Measurements from ENCODE around the gene AFM. TPM values are rescaled to one million over a fixed set of nuclear protein-coding genes. Genes with fewer than 3 reads are reported as not detected.
A peak's percentile ranks its signal among the peaks of the same experiment; 100 is the strongest.

The AFM gene
- total RNA-seq, 1 experiment from 2014 or later, result not detected

GRCh38 chr4:73527196-73527595 lies 45.7 kb downstream of the AFM start:
- DNase-seq (ENCODE audit: unreplicated experiment), result no peak
- H3K36me3 Mint-ChIP-seq (ENCODE audit: insufficient read depth, unreplicated experiment), result no peaks in the 10 kb centered on the region
- no peak overlapping the region for H3K27ac Mint-ChIP-seq (ENCODE audit: low read depth, unreplicated experiment)
- no peak overlapping the region for H3K4me3 Mint-ChIP-seq (ENCODE audit: unreplicated experiment)
- no peak for TF ChIP-seq CTCF (IDR thresholded peaks at IDR 0.05; ENCODE audit: unreplicated experiment)
- no peaks in the 10 kb centered on the region for H3K9me3 Mint-ChIP-seq (ENCODE audit: unreplicated experiment)
- ChIA-PET CTCF (interaction anchor here (1.2 to 1.6 kb wide), 2 partner anchors 81 to 186 kb away, joined by 3 read pairs; no protein-coding TSS in a partner anchor), POLR2A (interaction anchor here (0.6 to 1.4 kb wide), 3 partner anchors 11 to 738 kb away, joined by 3 to 4 read pairs (median 4); no protein-coding TSS in a partner anchor)
- H3K27me3 Mint-ChIP-seq (ENCODE audit: insufficient read depth, unreplicated experiment), result no peaks in the 10 kb centered on the region
- intact Hi-C loops (cut with micrococcal nuclease), result no loop called here
- peaks cover 12% of the 10 kb centered on the region for H3K4me1 Mint-ChIP-seq (ENCODE audit: insufficient read depth, unreplicated experiment)
- no TSS peak for BruUV-seq (replicated peaks)

GRCh38 chr4:73528171-73528570 lies 46.6 kb downstream of the AFM start:
- BruUV-seq (replicated peaks), result no TSS peak

GRCh38 chr4:73533515-73534422 lies 52.2 kb downstream of the AFM start:
- CTCF ChIA-PET, result interaction anchor here (1.4 to 1.5 kb wide), 2 partner anchors 40 to 193 kb away, joined by 4 to 5 read pairs; no protein-coding TSS in a partner anchor
- H3K36me3 Mint-ChIP-seq (ENCODE audit: insufficient read depth, unreplicated experiment), result no peaks in the 10 kb centered on the region
- DNase-seq (ENCODE audit: unreplicated experiment), result no peak
- H3K4me3 Mint-ChIP-seq (ENCODE audit: unreplicated experiment), result no peak overlapping the region
- BruUV-seq (replicated peaks), result no TSS peak
- TF ChIP-seq CTCF (IDR thresholded peaks at IDR 0.05; ENCODE audit: unreplicated experiment), result no peak
- no peaks in the 10 kb centered on the region for H3K27me3 Mint-ChIP-seq (ENCODE audit: insufficient read depth, unreplicated experiment)
- H3K27ac Mint-ChIP-seq (ENCODE audit: low read depth, unreplicated experiment), result no peak overlapping the region
- intact Hi-C loops (cut with micrococcal nuclease), result no loop called here
- H3K4me1 Mint-ChIP-seq (ENCODE audit: insufficient read depth, unreplicated experiment), result no peaks in the 10 kb centered on the region
- H3K9me3 Mint-ChIP-seq (ENCODE audit: unreplicated experiment), result no peaks in the 10 kb centered on the region
- POLR2A ChIA-PET, result interaction anchor here (0.6 kb wide), 1 partner anchor 35 kb away, joined by 3 read pairs; no protein-coding TSS in a partner anchor

More at GRCh38 chr4:73528171-73528570, 46.6 kb downstream of the AFM start:
- H3K27ac Mint-ChIP-seq (ENCODE audit: low read depth, unreplicated experiment), result no peak overlapping the region
- H3K4me1 Mint-ChIP-seq (ENCODE audit: insufficient read depth, unreplicated experiment), result peaks cover 12% of the 10 kb centered on the region
- intact Hi-C loops (cut with micrococcal nuclease), result no loop called here
- ChIA-PET CTCF (interaction anchor here (0.7 to 1.6 kb wide), 4 partner anchors 72 to 187 kb away, joined by 3 to 4 read pairs (median 3); no protein-coding TSS in a partner anchor), POLR2A (interaction anchor here (0.9 to 1.4 kb wide), 2 partner anchors 10 to 11 kb away, joined by 3 to 4 read pairs; no protein-coding TSS in a partner anchor)
- no peak overlapping the region for H3K4me3 Mint-ChIP-seq (ENCODE audit: unreplicated experiment)
- no peaks in the 10 kb centered on the region for H3K9me3 Mint-ChIP-seq (ENCODE audit: unreplicated experiment)
- peak; percentile 60 for DNase-seq (ENCODE audit: unreplicated experiment)
- H3K36me3 Mint-ChIP-seq (ENCODE audit: insufficient read depth, unreplicated experiment), result no peaks in the 10 kb centered on the region
- no peaks in the 10 kb centered on the region for H3K27me3 Mint-ChIP-seq (ENCODE audit: insufficient read depth, unreplicated experiment)
- TF ChIP-seq CTCF (IDR thresholded peaks at IDR 0.05; ENCODE audit: unreplicated experiment), result no peak

- ChIA-PET CTCF (no interaction called here), POLR2A (interaction anchor here (1.0 kb wide), 1 partner anchor 10 kb away, joined by 4 read pairs; no protein-coding TSS in a partner anchor)
These were observed 56.6 kb downstream of the AFM start for GRCh38 chr4:73538162-73538561.

More at GRCh38 chr4:73538162-73538561, 56.6 kb downstream of the AFM start:
- Mint-ChIP-seq H3K4me3 (ENCODE audit: unreplicated experiment) (no peak overlapping the region), H3K27me3 (ENCODE audit: insufficient read depth, unreplicated experiment) (no peaks in the 10 kb centered on the region), H3K36me3 (ENCODE audit: insufficient read depth, unreplicated experiment) (no peaks in the 10 kb centered on the region), H3K9me3 (ENCODE audit: unreplicated experiment) (no peaks in the 10 kb centered on the region), H3K4me1 (ENCODE audit: insufficient read depth, unreplicated experiment) (no peaks in the 10 kb centered on the region), H3K27ac (ENCODE audit: low read depth, unreplicated experiment) (no peak overlapping the region)
- intact Hi-C loops (cut with micrococcal nuclease), result no loop called here
- BruUV-seq (replicated peaks), result no TSS peak
- no peak for TF ChIP-seq CTCF (IDR thresholded peaks at IDR 0.05; ENCODE audit: unreplicated experiment)
- DNase-seq (ENCODE audit: unreplicated experiment), result no peak

Measured in MCF 10A (cell line).